NAMALWA (cell line): Measurements from ENCODE around the gene SLC26A4.

Experiments used
- DNase-seq: peaks from one replicate; pipeline ENCODE4 v3.0.0-alpha.2; 2015; ENCODE audit warnings: low spot score

Gene SLC26A4

GRCh38 chr7:107754642-107755041 is 94.0 kb downstream of the SLC26A4 start:
- DNase-seq, result no peak

DNA sequence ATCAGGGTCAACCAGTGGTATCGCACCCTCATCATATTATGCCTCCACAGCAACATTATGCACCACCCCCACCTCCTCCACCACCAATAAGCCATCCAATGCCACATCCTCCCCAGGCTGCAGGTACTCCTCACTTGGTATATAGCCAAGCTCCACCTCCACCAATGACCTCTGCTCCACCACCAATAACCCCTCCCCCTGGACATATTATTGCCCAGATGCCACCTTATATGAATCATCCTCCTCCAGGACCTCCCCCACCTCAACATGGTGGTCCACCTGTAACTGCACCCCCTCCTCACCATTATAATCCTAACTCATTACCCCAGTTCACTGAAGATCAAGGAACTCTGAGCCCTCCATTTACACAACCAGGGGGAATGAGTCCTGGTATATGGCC is 98.0 kb downstream of the SLC26A4 start:
- no peak for DNase-seq

GRCh38 chr7:107767391-107767790 is 106.8 kb downstream of the SLC26A4 start:
- no peak for DNase-seq
